Astrocyte (in vitro differentiated cells and primary cell): ENCODE measurements around the gene ANK3. TPM values are rescaled to one million over a fixed set of nuclear protein-coding genes. Genes with fewer than 3 reads are reported as not detected.

Experiments used
- DNase-seq: peaks from one replicate; pipeline ENCODE4 v3.0.0-alpha.2; 2010; ENCODE audit warnings: low read depth
- FAIRE-seq: peaks from 2 replicates; lab custom pipeline; 2011; peaks lifted over from hg19 to GRCh38; lab: Jason Lieb, UNC
- H2AFZ ChIP-seq: 2 replicates; pipeline ENCODE4 v1.6.0; 2012; ENCODE audit warnings: low read depth, low read length, inconsistent platforms
- H3K27ac ChIP-seq: 2 replicates; pipeline ENCODE4 v1.5.1; 2011; ENCODE audit warnings: low read depth, low read length, inconsistent platforms
- H3K27me3 ChIP-seq: 2 replicates; pipeline ENCODE4 v1.6.0; 2011; ENCODE audit warnings: low read length, inconsistent platforms; ENCODE audit not compliant: insufficient read depth
- H3K36me3 ChIP-seq: 2 replicates; pipeline ENCODE4 v1.5.1; 2011; ENCODE audit warnings: low read length, inconsistent platforms; ENCODE audit not compliant: insufficient read depth
- H3K4me1 ChIP-seq: 2 replicates; pipeline ENCODE4 v1.5.1; 2011; ENCODE audit warnings: low read length, inconsistent platforms; ENCODE audit not compliant: insufficient read depth
- H3K4me2 ChIP-seq: 2 replicates; pipeline ENCODE4 v1.6.0; 2012; ENCODE audit warnings: low read length, inconsistent platforms
- H3K4me3 ChIP-seq: 2 replicates; pipeline ENCODE4 v1.5.1; 2011; ENCODE audit warnings: low read depth, mild to moderate bottlenecking, low read length, inconsistent platforms; ENCODE audit not compliant: insufficient read depth
- H3K79me2 ChIP-seq: 2 replicates; pipeline ENCODE4 v1.6.0; 2012; ENCODE audit warnings: mild to moderate bottlenecking, low read length, inconsistent platforms; ENCODE audit not compliant: insufficient read depth
- H3K9ac ChIP-seq: 2 replicates; pipeline ENCODE4 v1.6.0; 2012; ENCODE audit warnings: mild to moderate bottlenecking, low read length, inconsistent platforms
- H3K9me3 ChIP-seq: 2 replicates; pipeline ENCODE4 v1.5.1; 2012; ENCODE audit warnings: low read depth, mild to moderate bottlenecking, low read length, inconsistent platforms; ENCODE audit not compliant: insufficient read depth
- H4K20me1 ChIP-seq: 2 replicates; pipeline ENCODE4 v1.6.0; 2012; ENCODE audit warnings: low read length, inconsistent platforms; ENCODE audit not compliant: insufficient read depth
- H3K27ac Mint-ChIP-seq: one replicate; pipeline ENCODE4 v1.8.0; 2021; ENCODE audit warnings: mild to moderate bottlenecking, mixed read lengths; ENCODE audit not compliant: unreplicated experiment
- H3K27me3 Mint-ChIP-seq: one replicate; pipeline ENCODE4 v1.8.0; 2021; ENCODE audit warnings: low read depth, mixed read lengths; ENCODE audit not compliant: unreplicated experiment
- H3K36me3 Mint-ChIP-seq: one replicate; pipeline ENCODE4 v1.8.0; 2021; ENCODE audit warnings: low read depth, mixed read lengths; ENCODE audit not compliant: unreplicated experiment
- H3K4me1 Mint-ChIP-seq: one replicate; pipeline ENCODE4 v1.8.0; 2021; ENCODE audit warnings: low read depth, mixed read lengths; ENCODE audit not compliant: unreplicated experiment
- H3K4me3 Mint-ChIP-seq: one replicate; pipeline ENCODE4 v1.8.0; 2021; ENCODE audit warnings: mild to moderate bottlenecking, moderate library complexity, mixed read lengths; ENCODE audit not compliant: unreplicated experiment
- H3K9me3 Mint-ChIP-seq: one replicate; pipeline ENCODE4 v1.8.0; 2021; ENCODE audit warnings: mild to moderate bottlenecking, mixed read lengths; ENCODE audit not compliant: unreplicated experiment
- EZH2 ChIP-seq: IDR thresholded peaks from 2 replicates; pipeline ENCODE4 v1.6.1; 2012; ENCODE audit warnings: mild to moderate bottlenecking, low read length, inconsistent platforms; ENCODE audit not compliant: insufficient read depth
- total RNA-seq: library from RNA; stranded (reverse); gene quantifications from 2 replicates; pipeline ENCODE4 v1.2.1, GENCODE V29; 2021
- TF ChIP-seq, protein P1 (sequence below): IDR thresholded peaks from 2 replicates; pipeline ENCODE4 v1.5.1; 2011; ENCODE audit warnings: low read depth, mild to moderate bottlenecking, inconsistent platforms, low read length, moderate library complexity; ENCODE audit not compliant: insufficient read depth

ANK3 gene
- total RNA-seq, 1 donor from 2014 or later = 21.1 TPM

- no peak overlapping the region for H3K9ac ChIP-seq
- H4K20me1 ChIP-seq = no peaks in the 10 kb centered on the region
- no peak overlapping the region for H3K27ac ChIP-seq
- H2AFZ ChIP-seq = no peak overlapping the region
- H3K27ac Mint-ChIP-seq = no peak overlapping the region
- H3K4me1 ChIP-seq = peaks cover 4% of the 10 kb centered on the region
- H3K4me3 ChIP-seq = no peak overlapping the region
- no peaks in the 10 kb centered on the region for H3K9me3 Mint-ChIP-seq
- no peaks in the 10 kb centered on the region for H3K9me3 ChIP-seq
- no peak overlapping the region for H3K4me2 ChIP-seq
- no peaks in the 10 kb centered on the region for H3K27me3 ChIP-seq
- H3K36me3 ChIP-seq = no peaks in the 10 kb centered on the region
- no peak for DNase-seq
- no peak for FAIRE-seq
- H3K36me3 Mint-ChIP-seq = no peaks in the 10 kb centered on the region
- peaks cover 11% of the 10 kb centered on the region for H3K4me1 Mint-ChIP-seq
- TF ChIP-seq, protein P1, sequence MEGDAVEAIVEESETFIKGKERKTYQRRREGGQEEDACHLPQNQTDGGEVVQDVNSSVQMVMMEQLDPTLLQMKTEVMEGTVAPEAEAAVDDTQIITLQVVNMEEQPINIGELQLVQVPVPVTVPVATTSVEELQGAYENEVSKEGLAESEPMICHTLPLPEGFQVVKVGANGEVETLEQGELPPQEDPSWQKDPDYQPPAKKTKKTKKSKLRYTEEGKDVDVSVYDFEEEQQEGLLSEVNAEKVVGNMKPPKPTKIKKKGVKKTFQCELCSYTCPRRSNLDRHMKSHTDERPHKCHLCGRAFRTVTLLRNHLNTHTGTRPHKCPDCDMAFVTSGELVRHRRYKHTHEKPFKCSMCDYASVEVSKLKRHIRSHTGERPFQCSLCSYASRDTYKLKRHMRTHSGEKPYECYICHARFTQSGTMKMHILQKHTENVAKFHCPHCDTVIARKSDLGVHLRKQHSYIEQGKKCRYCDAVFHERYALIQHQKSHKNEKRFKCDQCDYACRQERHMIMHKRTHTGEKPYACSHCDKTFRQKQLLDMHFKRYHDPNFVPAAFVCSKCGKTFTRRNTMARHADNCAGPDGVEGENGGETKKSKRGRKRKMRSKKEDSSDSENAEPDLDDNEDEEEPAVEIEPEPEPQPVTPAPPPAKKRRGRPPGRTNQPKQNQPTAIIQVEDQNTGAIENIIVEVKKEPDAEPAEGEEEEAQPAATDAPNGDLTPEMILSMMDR = no peak
- no peak for TF ChIP-seq EZH2
- no peak overlapping the region for H3K4me3 Mint-ChIP-seq
- H3K27me3 Mint-ChIP-seq = no peaks in the 10 kb centered on the region
- no peaks in the 10 kb centered on the region for H3K79me2 ChIP-seq
Measured at GRCh38 chr10:60044971-60045370, 344.7 kb downstream of the ANK3 start.

DNA sequence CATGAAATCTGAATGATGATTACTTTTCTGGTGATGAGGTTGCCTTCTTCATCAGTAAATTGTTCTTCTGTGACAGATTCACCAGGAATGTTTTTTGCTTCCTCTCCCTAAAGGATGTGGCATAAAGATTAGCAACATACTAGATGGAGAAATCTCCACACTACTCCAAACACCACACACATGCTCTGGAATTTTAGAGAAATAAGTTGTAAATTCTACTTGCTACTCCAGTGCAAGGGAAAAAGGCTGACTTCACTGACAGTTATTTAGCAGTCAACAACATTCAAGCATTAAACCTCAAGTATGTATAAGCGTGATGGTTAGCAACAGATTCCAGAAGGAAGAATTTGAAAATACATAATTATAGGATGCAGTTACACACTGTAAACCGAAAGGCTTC, 345.4 kb downstream of the ANK3 start:
- no peak overlapping the region for H3K9ac ChIP-seq
- H3K9me3 ChIP-seq = no peaks in the 10 kb centered on the region
- H3K4me2 ChIP-seq = peak overlapping the region; percentile 5
- no peaks in the 10 kb centered on the region for H3K27me3 Mint-ChIP-seq
- no peaks in the 10 kb centered on the region for H3K79me2 ChIP-seq
- no peaks in the 10 kb centered on the region for H3K36me3 Mint-ChIP-seq
- DNase-seq (peak; percentile 72), FAIRE-seq (peak; percentile 74)
- TF ChIP-seq, protein P1 = no peak
- TF ChIP-seq EZH2 = no peak
- H3K36me3 ChIP-seq = no peaks in the 10 kb centered on the region
- H2AFZ ChIP-seq = no peak overlapping the region
- peaks cover 11% of the 10 kb centered on the region for H3K4me1 Mint-ChIP-seq
- no peak overlapping the region for H3K4me3 ChIP-seq
- H3K9me3 Mint-ChIP-seq = no peaks in the 10 kb centered on the region
- peak overlapping the region; percentile 43 for H3K27ac Mint-ChIP-seq
- H3K4me1 ChIP-seq = peaks cover 4% of the 10 kb centered on the region
- no peak overlapping the region for H3K27ac ChIP-seq
- H4K20me1 ChIP-seq = no peaks in the 10 kb centered on the region
- H3K27me3 ChIP-seq = no peaks in the 10 kb centered on the region
- H3K4me3 Mint-ChIP-seq = no peak overlapping the region

DNA sequence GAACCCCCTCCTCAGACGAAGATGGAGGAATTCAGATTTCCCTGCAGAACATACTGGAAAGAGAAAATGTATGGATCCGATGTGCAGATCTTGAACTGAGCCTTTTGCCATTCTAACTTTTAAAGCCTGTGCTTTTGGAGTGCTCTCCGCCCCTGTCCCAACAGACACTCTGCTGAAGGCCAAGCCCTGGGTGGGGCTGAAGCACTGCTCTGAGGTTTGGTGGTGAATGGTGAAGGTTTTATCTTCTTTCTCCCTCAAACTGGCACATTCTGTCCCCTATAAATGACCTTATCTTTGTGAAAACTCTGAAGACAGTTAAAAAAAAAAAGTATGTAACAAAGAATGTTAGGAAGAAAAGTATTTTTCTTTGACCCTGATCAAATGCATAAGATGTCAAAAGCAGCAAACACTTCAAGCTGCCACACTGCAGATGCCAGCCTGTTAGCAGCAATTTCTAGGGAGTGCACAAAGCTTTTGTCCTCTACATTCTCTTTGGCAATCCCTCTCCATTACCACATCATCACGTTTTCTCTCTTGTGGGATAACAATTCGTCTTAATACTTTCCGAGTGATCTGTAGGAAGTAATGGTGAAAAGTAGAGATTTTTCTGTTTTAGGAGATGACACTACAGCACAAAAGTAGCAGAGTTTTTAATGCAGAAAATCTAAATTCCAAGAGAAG, 346.0 kb downstream of the ANK3 start:
- H3K27ac ChIP-seq = no peak overlapping the region

More for the DNA sequence above, 346.0 kb downstream of the ANK3 start:
- Histone ChIP-seq H3K79me2 (no peaks in the 10 kb centered on the region), H3K4me3 (no peak overlapping the region), H3K4me1 (peaks cover 4% of the 10 kb centered on the region), H3K9ac (no peak overlapping the region), H2AFZ (no peak overlapping the region), H3K9me3 (no peaks in the 10 kb centered on the region), H3K4me2 (peak overlapping the region; percentile 5), H3K36me3 (no peaks in the 10 kb centered on the region), H3K27me3 (no peaks in the 10 kb centered on the region), H4K20me1 (no peaks in the 10 kb centered on the region)
- Mint-ChIP-seq H3K9me3 (no peaks in the 10 kb centered on the region), H3K36me3 (no peaks in the 10 kb centered on the region), H3K27me3 (no peaks in the 10 kb centered on the region), H3K4me3 (no peak overlapping the region), H3K4me1 (peaks cover 11% of the 10 kb centered on the region), H3K27ac (no peak overlapping the region)
- TF ChIP-seq, protein P1 = no peak
- no peak for TF ChIP-seq EZH2
- FAIRE-seq (no peak), DNase-seq (no peak)
